Measurements from ENCODE around the gene STX11.

STX11 gene

GRCh38 chr6:144143878-144144277, 6.4 kb upstream of the STX11 start:
- DNase-seq, result no peak

- DNase-seq, result no peak
These were observed 5.3 kb upstream of the STX11 start for GRCh38 chr6:144144996-144145395.

DNA sequence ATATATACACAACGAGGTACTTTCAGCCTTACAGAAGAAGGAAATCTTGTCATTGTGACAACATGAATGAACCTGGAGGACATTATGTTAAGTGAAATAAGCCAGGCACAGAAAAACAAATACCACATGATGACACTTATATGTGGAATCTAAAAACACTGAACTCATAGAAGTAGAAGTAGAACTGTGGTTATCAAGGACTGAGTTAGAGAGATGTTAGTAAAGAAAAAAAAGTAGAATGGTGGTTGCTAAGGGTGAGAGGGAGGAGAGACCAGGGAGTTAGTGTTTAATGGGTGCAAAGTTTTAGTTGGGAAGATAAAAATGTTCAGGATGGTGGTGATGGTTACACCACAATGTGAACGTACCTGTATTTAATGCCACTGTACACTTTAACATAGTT, 4.8 kb upstream of the STX11 start:
- no peak for DNase-seq

DNA sequence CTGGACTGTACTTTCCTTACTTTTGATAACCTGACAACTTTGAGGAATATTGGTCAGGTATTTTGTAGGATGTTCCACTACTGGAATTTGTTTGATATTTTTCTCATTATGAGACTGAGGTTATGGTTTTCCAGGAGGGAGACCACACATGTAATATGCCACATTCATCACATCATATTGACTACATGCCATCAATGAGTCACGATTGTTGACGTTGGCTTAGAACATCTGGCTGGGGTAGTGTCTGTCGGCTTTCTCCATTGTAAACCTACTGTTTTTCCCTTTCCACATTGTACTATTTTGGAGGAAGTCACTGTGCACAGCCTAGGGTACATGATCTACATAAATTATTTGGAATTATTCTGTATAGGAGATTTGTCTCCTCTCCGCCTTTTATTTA, 1.4 kb upstream of the STX11 start:
- no peak for DNase-seq

DNA sequence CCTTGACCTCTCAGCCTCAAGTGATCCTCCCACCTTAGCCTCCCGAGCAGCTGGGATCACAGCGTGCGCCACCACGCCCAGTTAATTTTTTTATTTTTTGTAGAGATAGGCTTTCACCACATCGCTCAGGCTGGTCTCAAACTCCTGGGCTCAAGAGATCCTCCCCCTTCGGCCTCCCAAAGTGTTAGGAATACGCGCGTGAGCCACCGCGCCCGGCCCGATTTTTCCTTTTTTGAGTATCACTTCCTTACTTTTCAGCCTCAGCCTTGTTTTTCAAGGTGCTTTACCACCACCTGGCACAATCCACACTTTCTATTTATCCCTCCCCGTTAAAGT, 791 bp upstream of the STX11 start:
- DNase-seq, result no peak

GRCh38 chr6:144150710-144151657, 667 bp downstream of the STX11 start:
- DNase-seq, result no peak

- no peak for DNase-seq
These were observed 2.1 kb downstream of the STX11 start for GRCh38 chr6:144152334-144152900.

- DNase-seq, result no peak
These were observed 2.9 kb downstream of the STX11 start for GRCh38 chr6:144153260-144153659.

- DNase-seq, result no peak
These were observed 3.7 kb downstream of the STX11 start for GRCh38 chr6:144153971-144154370.

- no peak for DNase-seq
These were observed 5.2 kb downstream of the STX11 start for GRCh38 chr6:144155529-144155928.

DNA sequence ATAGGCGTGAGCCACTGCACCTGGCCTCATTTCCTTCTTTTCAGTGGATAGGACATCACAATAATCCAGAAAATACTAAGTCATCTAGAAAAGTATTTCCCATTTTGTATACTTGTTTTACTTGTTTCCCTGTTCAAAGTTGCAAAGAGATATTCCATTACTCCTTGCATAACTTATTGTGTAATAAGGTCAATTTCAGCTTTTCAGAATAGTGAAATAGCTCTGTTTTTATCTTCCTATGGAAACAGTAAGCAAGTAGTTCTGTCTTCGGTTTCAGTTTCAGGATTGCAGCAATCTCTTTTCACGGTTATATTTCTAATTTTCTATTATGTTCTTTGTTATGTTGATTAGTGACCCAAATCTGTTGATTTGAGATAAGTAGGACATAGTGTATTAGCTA, 6.0 kb downstream of the STX11 start:
- no peak for DNase-seq

DNA sequence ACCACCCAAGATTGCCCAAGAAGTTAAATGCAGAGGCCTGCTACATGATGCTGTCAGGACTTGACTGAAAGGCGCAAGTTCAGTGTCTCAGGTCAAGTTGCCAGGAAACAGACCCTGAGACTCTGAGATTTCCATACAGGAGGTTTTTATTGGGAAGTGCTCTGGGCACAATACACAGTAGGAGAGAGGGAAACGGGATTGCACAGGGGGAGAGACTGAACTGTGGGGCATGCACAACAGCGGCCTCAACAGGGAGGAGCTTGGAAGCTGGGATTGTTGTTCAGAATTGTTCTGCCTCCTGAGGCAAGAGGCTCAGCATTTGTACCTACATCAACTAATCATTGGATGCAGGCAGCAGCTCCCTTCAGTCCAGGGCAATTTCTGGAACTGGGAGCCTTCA, 6.7 kb downstream of the STX11 start:
- no peak for DNase-seq

GRCh38 chr6:144158133-144158532, 7.8 kb downstream of the STX11 start:
- no peak for DNase-seq

GRCh38 chr6:144159223-144159622, 8.9 kb downstream of the STX11 start:
- DNase-seq, result no peak

DNA sequence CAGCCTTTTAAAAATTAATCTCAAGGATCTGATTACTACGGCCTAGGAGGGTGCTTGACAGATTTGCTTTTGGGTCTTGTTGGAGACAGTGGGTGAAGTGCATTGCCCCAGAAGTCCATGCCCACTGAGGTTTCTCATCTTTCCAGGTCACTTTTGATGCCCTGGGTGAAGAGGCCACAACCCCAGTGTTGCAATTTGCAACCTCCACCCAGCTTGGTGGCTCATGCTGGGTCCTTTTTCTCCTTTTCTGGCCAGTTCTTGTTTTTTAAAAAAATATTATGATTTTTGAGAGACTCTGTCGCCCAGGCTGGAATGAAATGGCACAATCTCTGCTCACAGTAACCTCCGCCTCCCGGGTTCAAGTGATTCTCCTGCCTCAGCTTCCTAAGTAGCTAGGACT, 9.4 kb downstream of the STX11 start:
- DNase-seq, result no peak

GRCh38 chr6:144160431-144161005, 10.2 kb downstream of the STX11 start:
- no peak for DNase-seq

DNA sequence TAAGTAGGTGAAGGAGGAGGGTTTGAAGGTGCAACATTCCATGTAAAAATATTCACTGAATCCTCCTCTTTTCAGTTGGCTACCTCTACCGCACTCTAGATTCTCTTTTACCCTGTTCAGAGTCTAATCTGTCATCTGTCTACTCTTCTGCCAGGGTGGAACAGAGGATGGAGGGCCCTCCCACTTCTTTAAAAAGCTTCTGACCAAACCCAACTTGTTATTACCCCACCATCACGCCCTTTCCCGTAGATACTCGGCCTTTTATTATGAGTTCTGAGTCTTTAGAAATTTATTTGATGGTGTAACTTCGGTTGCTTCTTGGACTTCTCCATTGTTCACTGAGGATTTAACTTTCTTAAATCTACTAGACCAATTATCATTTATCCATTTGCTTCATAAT, 11.7 kb downstream of the STX11 start:
- DNase-seq, result no peak

GRCh38 chr6:144162977-144163376, 12.7 kb downstream of the STX11 start:
- DNase-seq, result no peak

DNA sequence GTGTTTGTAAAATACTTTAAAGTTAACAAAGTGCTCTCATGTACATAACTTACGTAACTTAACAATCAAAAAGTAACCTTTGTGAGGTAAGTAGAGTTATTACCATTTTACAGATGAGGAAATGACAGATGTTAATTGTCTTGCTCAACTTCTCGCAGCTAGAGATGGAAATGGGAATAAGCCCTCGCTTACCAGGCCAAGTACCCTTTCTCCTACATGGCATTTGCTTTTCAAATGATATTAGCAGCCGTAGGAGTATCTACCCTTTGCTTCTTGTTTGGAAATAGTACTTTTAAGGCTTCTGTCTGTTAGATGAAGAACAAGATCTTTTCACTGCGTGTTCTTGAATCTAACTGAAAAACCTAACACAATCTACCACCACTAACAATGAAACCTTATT, 15.5 kb downstream of the STX11 start:
- DNase-seq, result no peak

- no peak for DNase-seq
These were observed 19.7 kb downstream of the STX11 start for GRCh38 chr6:144170044-144170443.

DNA sequence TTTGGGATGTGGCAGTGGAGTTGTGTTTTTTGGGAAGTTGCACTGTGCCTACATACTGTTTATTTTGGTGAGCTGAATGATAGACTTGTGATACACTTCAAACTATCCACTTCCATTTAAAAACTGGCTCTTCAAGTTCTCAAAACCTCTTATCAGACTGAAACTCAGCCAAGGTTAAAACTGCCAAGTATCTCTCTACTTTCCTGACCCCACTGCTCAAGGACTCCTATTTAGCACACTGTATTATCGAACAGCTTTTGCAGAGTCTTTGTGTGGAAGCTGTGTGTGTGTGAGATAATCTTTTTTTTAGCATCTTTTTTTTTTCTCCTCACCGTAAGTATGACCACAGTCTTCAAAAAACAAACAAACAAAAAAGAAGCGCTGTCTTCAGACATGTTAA, 21.1 kb downstream of the STX11 start:
- no peak for DNase-seq

- DNase-seq, result no peak
These were observed 23.7 kb downstream of the STX11 start for GRCh38 chr6:144174006-144174405.

- DNase-seq, result no peak
These were observed 25.7 kb downstream of the STX11 start for GRCh38 chr6:144176043-144176442.

- DNase-seq, result no peak
These were observed 27.4 kb downstream of the STX11 start for GRCh38 chr6:144177726-144178125.
